DND-41 (cell line): Measurements from ENCODE around the gene ADTRP.

Experiments
- ATAC-seq: fragments of 200-7000 bp; cut with Tn5 transposase; 3 replicates; pipeline ENCODE4 v1.9.1; 2021; ENCODE audit warnings: low read depth; ENCODE audit not compliant: insufficient read depth
- DNase-seq: peaks from one replicate; pipeline ENCODE4 v3.0.0-alpha.2; 2020
- H2AFZ ChIP-seq: 2 replicates; pipeline ENCODE4 v1.6.0; 2012; ENCODE audit warnings: low read depth, low read length
- H3K27ac ChIP-seq: 2 replicates; pipeline ENCODE4 v1.5.1; 2012; ENCODE audit warnings: low read length, inconsistent platforms
- H3K27me3 ChIP-seq: fragments of 200-600 bp; sonication (generic); 2 replicates; pipeline ENCODE4 v1.6.0; 2012; ENCODE audit warnings: low read length, mild to moderate bottlenecking, inconsistent platforms; ENCODE audit not compliant: insufficient read depth, poor library complexity
- H3K36me3 ChIP-seq: 2 replicates; pipeline ENCODE4 v1.5.1; 2012; ENCODE audit warnings: low read length, inconsistent platforms; ENCODE audit not compliant: insufficient read depth
- H3K4me1 ChIP-seq: 2 replicates; pipeline ENCODE4 v1.5.1; 2012; ENCODE audit warnings: mild to moderate bottlenecking, low read length; ENCODE audit not compliant: insufficient read depth
- H3K4me2 ChIP-seq: 2 replicates; pipeline ENCODE4 v1.6.0; 2012; ENCODE audit warnings: mild to moderate bottlenecking, moderate library complexity, low read length, inconsistent platforms; ENCODE audit not compliant: insufficient read depth
- H3K4me3 ChIP-seq, 2 experiments: fragments of 200-600 bp in 1 of 2; shearing (Covaris generic) in 1 of 2; 2 replicates each; pipeline ENCODE4 v1.5.1; 2012 to 2016; ENCODE audit warnings: inconsistent platforms in 2 of 2, low read length in 2 of 2, mild to moderate bottlenecking in 2 of 2, low read depth in 1 of 2, moderate library complexity in 1 of 2
- H3K79me2 ChIP-seq: 2 replicates; pipeline ENCODE4 v1.6.0; 2012; ENCODE audit warnings: low read length, inconsistent platforms; ENCODE audit not compliant: insufficient read depth
- H3K9ac ChIP-seq: 2 replicates; pipeline ENCODE4 v1.6.0; 2012; ENCODE audit warnings: low read depth, mild to moderate bottlenecking, inconsistent platforms, low read length, moderate library complexity
- H3K9me3 ChIP-seq: 2 replicates; pipeline ENCODE4 v1.5.1; 2012; ENCODE audit warnings: low read length, moderate library complexity, mild to moderate bottlenecking, inconsistent platforms; ENCODE audit not compliant: insufficient read depth, severe bottlenecking
- H4K20me1 ChIP-seq: 2 replicates; pipeline ENCODE4 v1.6.0; 2012; ENCODE audit warnings: low read length; ENCODE audit not compliant: insufficient read depth
- EZH2 ChIP-seq: IDR thresholded peaks from 3 replicates; pipeline ENCODE4 v1.6.1; 2012; ENCODE audit warnings: borderline replicate concordance, low read depth, mild to moderate bottlenecking, moderate library complexity, low read length, inconsistent platforms; ENCODE audit not compliant: severe bottlenecking
- TF ChIP-seq, protein P1 (sequence below): IDR thresholded peaks from 2 replicates; pipeline ENCODE4 v1.5.1; 2012; ENCODE audit warnings: borderline replicate concordance, low read length, moderate library complexity, mild to moderate bottlenecking; ENCODE audit not compliant: poor library complexity, severe bottlenecking; ENCODE audit errors: extremely low read depth

ADTRP gene

GRCh38 chr6:11685481-11686093, 93.0 kb downstream of the ADTRP start:
- Histone ChIP-seq H3K4me2 (no peak overlapping the region), H3K27me3 (no peaks in the 10 kb centered on the region), H3K79me2 (no peaks in the 10 kb centered on the region), H3K4me3 (no peak overlapping the region), H3K27ac (no peak overlapping the region), H4K20me1 (no peaks in the 10 kb centered on the region), H2AFZ (no peak overlapping the region), H3K4me1 (no peaks in the 10 kb centered on the region), H3K9ac (no peak overlapping the region), H3K9me3 (peaks cover 3% of the 10 kb centered on the region), H3K36me3 (no peaks in the 10 kb centered on the region)
- ATAC-seq (no peak), DNase-seq (no peak)
- TF ChIP-seq, protein P1, sequence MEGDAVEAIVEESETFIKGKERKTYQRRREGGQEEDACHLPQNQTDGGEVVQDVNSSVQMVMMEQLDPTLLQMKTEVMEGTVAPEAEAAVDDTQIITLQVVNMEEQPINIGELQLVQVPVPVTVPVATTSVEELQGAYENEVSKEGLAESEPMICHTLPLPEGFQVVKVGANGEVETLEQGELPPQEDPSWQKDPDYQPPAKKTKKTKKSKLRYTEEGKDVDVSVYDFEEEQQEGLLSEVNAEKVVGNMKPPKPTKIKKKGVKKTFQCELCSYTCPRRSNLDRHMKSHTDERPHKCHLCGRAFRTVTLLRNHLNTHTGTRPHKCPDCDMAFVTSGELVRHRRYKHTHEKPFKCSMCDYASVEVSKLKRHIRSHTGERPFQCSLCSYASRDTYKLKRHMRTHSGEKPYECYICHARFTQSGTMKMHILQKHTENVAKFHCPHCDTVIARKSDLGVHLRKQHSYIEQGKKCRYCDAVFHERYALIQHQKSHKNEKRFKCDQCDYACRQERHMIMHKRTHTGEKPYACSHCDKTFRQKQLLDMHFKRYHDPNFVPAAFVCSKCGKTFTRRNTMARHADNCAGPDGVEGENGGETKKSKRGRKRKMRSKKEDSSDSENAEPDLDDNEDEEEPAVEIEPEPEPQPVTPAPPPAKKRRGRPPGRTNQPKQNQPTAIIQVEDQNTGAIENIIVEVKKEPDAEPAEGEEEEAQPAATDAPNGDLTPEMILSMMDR, result no peak
- TF ChIP-seq EZH2, result no peak

GRCh38 chr6:11684901-11685480, 93.6 kb downstream of the ADTRP start:
- Histone ChIP-seq H3K36me3 (no peaks in the 10 kb centered on the region), H3K4me3 (no peak overlapping the region), H3K27me3 (no peaks in the 10 kb centered on the region), H4K20me1 (no peaks in the 10 kb centered on the region), H3K27ac (no peak overlapping the region), H3K9me3 (peaks cover 3% of the 10 kb centered on the region), H3K79me2 (no peaks in the 10 kb centered on the region), H3K9ac (no peak overlapping the region), H3K4me2 (no peak overlapping the region), H2AFZ (no peak overlapping the region), H3K4me1 (no peaks in the 10 kb centered on the region)
- no peak for DNase-seq
- no peak for ATAC-seq
- no peak for TF ChIP-seq EZH2
- TF ChIP-seq, protein P1, result no peak

DNA sequence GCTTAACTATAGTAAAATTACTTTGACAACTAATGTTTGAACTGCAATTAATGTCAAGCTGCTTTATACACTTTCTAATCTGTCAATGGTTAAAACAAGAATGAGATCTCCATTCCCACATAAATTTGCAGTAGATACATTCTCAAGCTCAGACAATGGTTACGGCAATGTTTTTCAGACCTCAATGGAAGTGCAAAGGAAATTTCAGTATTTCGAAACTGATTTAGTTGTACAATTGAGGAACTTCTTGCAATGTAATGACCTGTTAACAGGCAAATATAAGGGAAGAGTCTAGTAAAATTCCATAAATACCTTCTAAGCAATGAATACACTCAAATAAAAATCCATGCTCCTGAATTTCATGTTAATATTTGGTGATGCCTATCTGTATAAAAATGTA, 94.7 kb downstream of the ADTRP start:
- Histone ChIP-seq H3K27me3 (no peaks in the 10 kb centered on the region), H4K20me1 (no peaks in the 10 kb centered on the region), H3K79me2 (no peaks in the 10 kb centered on the region), H3K36me3 (no peaks in the 10 kb centered on the region), H3K9ac (no peak overlapping the region), H3K4me3 (no peak overlapping the region), H3K4me2 (no peak overlapping the region), H3K27ac (no peak overlapping the region), H3K4me1 (no peaks in the 10 kb centered on the region), H2AFZ (no peak overlapping the region), H3K9me3 (peaks cover 3% of the 10 kb centered on the region)
- no peak for TF ChIP-seq EZH2
- TF ChIP-seq, protein P1, result no peak
- ATAC-seq (no peak), DNase-seq (no peak)
